K562 (cell line): ENCODE data around the gene CORO2A. TPM values are rescaled to one million over a fixed set of nuclear protein-coding genes. Genes with fewer than 3 reads are reported as not detected.

Experiments
- CTBP1 ChIP-seq: fragments of 450-650 bp; IDR thresholded peaks from 2 replicates; pipeline ENCODE4 v1.6.1; 2016; ENCODE audit warnings: borderline replicate concordance
- DNMT1 ChIP-seq: fragments of 450-650 bp; IDR thresholded peaks from 2 replicates; pipeline ENCODE4 v1.6.1; 2016; ENCODE audit warnings: antibody characterized with exemption, mild to moderate bottlenecking
- EGR1 ChIP-seq: fragments of 450-650 bp; conservative IDR thresholded peaks from 2 replicates; pipeline ENCODE4 v1.6.1; 2017; ENCODE audit warnings: mild to moderate bottlenecking
- ETS1 ChIP-seq: conservative IDR thresholded peaks from 2 replicates; pipeline ENCODE4 v1.6.1; 2011; ENCODE audit warnings: low read depth, mild to moderate bottlenecking, low read length; ENCODE audit not compliant: control insufficient read depth
- HCFC1 ChIP-seq: IDR thresholded peaks from 2 replicates; pipeline ENCODE4 v1.6.1; 2012; ENCODE audit warnings: low read depth, low read length, improper control_type of control experiment
- HDAC6 ChIP-seq: IDR thresholded peaks from 2 replicates; pipeline ENCODE4 v1.6.1; 2012; ENCODE audit warnings: low read depth, mild to moderate bottlenecking, control low read depth, inconsistent platforms, low read length, moderate library complexity
- MCM3 ChIP-seq: fragments of 450-650 bp; IDR thresholded peaks from 2 replicates; pipeline ENCODE4 v1.6.1; 2016
- MECOM ChIP-seq: fragments of 250-450 bp; sonication (Bioruptor Pico); IDR thresholded peaks from 2 replicates; pipeline ENCODE4 v1.8.0; 2022; ENCODE audit warnings: inconsistent platforms
- MYNN ChIP-seq, 2 experiments: sonication (generic); formaldehyde crosslinking in 1 of 2; IDR thresholded peaks; 2 replicates each; pipeline versions ENCODE4 v1.5.0 to v1.6.1; 2016 to 2020; ENCODE audit warnings: antibody characterized with exemption in 1 of 2, missing genetic modification reagents in 1 of 2
- PTRF ChIP-seq: fragments of 450-650 bp; IDR thresholded peaks from 2 replicates; pipeline ENCODE4 v1.6.1; 2016; ENCODE audit warnings: mild to moderate bottlenecking, missing genetic modification characterization, missing compliant biosample characterization
- RB1 ChIP-seq: fragments of 450-650 bp; IDR thresholded peaks from 2 replicates; pipeline ENCODE4 v1.6.1; 2017; ENCODE audit warnings: low read depth, mild to moderate bottlenecking
- RCOR1 ChIP-seq, 2 experiments: IDR thresholded peaks; 2 replicates each; pipeline ENCODE4 v1.6.1; 2012; ENCODE audit warnings: low read depth in 2 of 2, low read length in 2 of 2, borderline replicate concordance in 1 of 2, improper control_type of control experiment in 1 of 2
- ZEB2 ChIP-seq: fragments of 450-650 bp; IDR thresholded peaks from 2 replicates; pipeline ENCODE4 v1.6.1; 2016
- ZNF311 ChIP-seq: fragments of 250-450 bp; sonication (Bioruptor Pico); IDR thresholded peaks from 2 replicates; pipeline ENCODE4 v1.4.0; 2020; ENCODE audit warnings: mild to moderate bottlenecking, moderate library complexity
- ZNF408 ChIP-seq: fragments of 250-450 bp; sonication (Bioruptor Pico); IDR thresholded peaks from 2 replicates; pipeline ENCODE4 v1.4.0; 2020; ENCODE audit warnings: low read depth, mild to moderate bottlenecking, moderate library complexity
- ZNF695 ChIP-seq: fragments of 450-650 bp; formaldehyde crosslinking; IDR thresholded peaks from 2 replicates; pipeline ENCODE4 v1.4.0; 2020; ENCODE audit warnings: mild to moderate bottlenecking, moderate library complexity
- polyA plus RNA-seq, 8 experiments: library from polyadenylated mRNA; depleted of rRNA in 4 of 8; stranded (reverse) in 5 of 8; unstranded in 3 of 8; fragments of >200 nt; fragmentation: Nextera tagmentation in 2 of 8; fragmentation: Illumina TruSeq in 1 of 8; extraction: Ambion mirVana in 2 of 8; extraction: Trizol in 1 of 8; gene quantifications; 2 replicates each; pipeline versions ENCODE4 v1.2.1 to v1.2.3, GENCODE V29; 2011 to 2014; ENCODE audit warnings: inconsistent platforms in 1 of 8, missing spikeins in 1 of 8
- total RNA-seq, 7 experiments: library from RNA; depleted of rRNA in 6 of 7; stranded (reverse); fragments of >200 nt in 6 of 7; fragmentation: Illumina TruSeq in 2 of 7; extraction: Trizol in 2 of 7; gene quantifications; 2 replicates each; pipeline versions ENCODE4 v1.2.1 to v1.2.3, GENCODE V29; 2011 to 2021; ENCODE audit warnings: low replicate concordance in 1 of 7
- TF ChIP-seq, protein P1 (sequence below): fragments of 450-650 bp; formaldehyde crosslinking; IDR thresholded peaks from 2 replicates; pipeline ENCODE4 v1.4.0; 2020; ENCODE audit warnings: mild to moderate bottlenecking, moderate library complexity
- TF ChIP-seq, protein P2 (sequence below): fragments of 150-350 bp; IDR thresholded peaks from 2 replicates; pipeline ENCODE4 v1.6.1; 2014; ENCODE audit warnings: low read depth, mild to moderate bottlenecking, low read length, borderline replicate concordance
- TF ChIP-seq, protein P3 (sequence below), 2 experiments: fragments of 450-650 bp in 1 of 2; sonication (generic) in 1 of 2; formaldehyde crosslinking in 1 of 2; IDR thresholded peaks in 1 of 2; conservative IDR thresholded peaks in 1 of 2; 2 replicates each; pipeline versions ENCODE4 v1.6.1 to v1.8.1; 2016 to 2023; ENCODE audit warnings: mild to moderate bottlenecking in 2 of 2, moderate library complexity in 2 of 2, inconsistent platforms in 1 of 2, missing genetic modification reagents in 1 of 2

The CORO2A gene
- total and polyA plus RNA-seq, 9 of the 15 experiments (the other 6 are each of a cell fraction or from before 2014, with no cell fraction given) = 9.5 to 26.6 (median 18.0) TPM

DNA sequence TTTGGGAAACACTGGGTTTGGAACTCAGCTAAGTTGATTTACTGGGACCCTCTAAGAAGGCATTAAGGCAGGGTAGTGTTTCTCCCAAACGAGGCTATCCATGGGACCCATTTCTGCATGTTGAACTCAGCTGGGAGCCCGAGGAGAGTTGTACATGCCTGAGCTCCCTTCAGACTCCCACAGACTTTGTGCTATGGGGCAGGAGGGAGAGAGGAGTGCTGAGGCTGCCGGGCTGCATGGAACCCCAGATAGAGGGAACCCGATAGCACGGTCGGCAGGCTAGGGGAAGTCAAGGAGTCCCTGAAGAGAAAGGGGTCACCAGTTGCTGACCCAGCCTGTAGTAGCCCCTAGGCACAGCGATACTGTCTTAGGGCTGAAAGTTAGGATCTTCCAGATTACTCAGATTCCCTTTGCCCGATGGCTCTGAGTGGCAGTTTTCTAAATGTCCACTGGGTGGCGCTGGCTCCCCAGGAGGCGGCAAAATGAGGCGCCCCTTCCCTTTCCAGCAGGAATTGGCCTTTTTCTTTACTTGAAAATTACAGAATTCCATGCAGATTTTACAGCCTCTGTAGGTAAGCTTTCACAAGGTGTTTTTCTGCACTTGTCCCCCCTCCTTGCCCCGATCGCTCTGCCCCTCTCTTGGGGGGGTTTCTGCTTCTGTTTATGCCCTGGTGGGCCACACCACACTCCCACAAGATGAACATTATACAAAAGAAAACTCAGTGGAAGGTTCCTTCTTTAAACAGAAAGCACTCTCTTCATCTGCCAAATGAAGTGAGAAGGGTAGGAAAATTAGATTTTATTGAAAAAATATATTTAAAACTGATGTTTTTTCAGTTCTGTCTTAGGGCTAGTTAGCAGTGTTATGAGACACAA, 118.1 kb downstream of the CORO2A start (continued):
- TF ChIP-seq, protein P1, sequence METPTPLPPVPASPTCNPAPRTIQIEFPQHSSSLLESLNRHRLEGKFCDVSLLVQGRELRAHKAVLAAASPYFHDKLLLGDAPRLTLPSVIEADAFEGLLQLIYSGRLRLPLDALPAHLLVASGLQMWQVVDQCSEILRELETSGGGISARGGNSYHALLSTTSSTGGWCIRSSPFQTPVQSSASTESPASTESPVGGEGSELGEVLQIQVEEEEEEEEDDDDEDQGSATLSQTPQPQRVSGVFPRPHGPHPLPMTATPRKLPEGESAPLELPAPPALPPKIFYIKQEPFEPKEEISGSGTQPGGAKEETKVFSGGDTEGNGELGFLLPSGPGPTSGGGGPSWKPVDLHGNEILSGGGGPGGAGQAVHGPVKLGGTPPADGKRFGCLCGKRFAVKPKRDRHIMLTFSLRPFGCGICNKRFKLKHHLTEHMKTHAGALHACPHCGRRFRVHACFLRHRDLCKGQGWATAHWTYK (CRISPR knock-in tag) = no peak
- TF ChIP-seq MECOM (CRISPR knock-in tag) = no peak
- peak; percentile 76 for TF ChIP-seq RB1
- no peak for TF ChIP-seq MCM3
- TF ChIP-seq ZNF408 (CRISPR knock-in tag) = no peak
- TF ChIP-seq DNMT1 = no peak
- no peak for TF ChIP-seq HCFC1
- TF ChIP-seq, protein P2, sequence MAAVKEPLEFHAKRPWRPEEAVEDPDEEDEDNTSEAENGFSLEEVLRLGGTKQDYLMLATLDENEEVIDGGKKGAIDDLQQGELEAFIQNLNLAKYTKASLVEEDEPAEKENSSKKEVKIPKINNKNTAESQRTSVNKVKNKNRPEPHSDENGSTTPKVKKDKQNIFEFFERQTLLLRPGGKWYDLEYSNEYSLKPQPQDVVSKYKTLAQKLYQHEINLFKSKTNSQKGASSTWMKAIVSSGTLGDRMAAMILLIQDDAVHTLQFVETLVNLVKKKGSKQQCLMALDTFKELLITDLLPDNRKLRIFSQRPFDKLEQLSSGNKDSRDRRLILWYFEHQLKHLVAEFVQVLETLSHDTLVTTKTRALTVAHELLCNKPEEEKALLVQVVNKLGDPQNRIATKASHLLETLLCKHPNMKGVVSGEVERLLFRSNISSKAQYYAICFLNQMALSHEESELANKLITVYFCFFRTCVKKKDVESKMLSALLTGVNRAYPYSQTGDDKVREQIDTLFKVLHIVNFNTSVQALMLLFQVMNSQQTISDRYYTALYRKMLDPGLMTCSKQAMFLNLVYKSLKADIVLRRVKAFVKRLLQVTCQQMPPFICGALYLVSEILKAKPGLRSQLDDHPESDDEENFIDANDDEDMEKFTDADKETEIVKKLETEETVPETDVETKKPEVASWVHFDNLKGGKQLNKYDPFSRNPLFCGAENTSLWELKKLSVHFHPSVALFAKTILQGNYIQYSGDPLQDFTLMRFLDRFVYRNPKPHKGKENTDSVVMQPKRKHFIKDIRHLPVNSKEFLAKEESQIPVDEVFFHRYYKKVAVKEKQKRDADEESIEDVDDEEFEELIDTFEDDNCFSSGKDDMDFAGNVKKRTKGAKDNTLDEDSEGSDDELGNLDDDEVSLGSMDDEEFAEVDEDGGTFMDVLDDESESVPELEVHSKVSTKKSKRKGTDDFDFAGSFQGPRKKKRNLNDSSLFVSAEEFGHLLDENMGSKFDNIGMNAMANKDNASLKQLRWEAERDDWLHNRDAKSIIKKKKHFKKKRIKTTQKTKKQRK = no peak
- TF ChIP-seq RCOR1 (IDR thresholded peaks at IDR 0.05; ENCODE audit: borderline replicate concordance in 1 of 2, low read depth in 2 of 2, low read length in 2 of 2) = 0 out of 4 replicates have a peak, but pooled peaks of 1 of the 2 experiments have one; percentile 35
- no peak for TF ChIP-seq ZEB2
- TF ChIP-seq PTRF (tag) = no peak
- TF ChIP-seq EGR1 = no peak
- TF ChIP-seq MYNN (IDR thresholded peaks at IDR 0.05) = no peak
- no peak for TF ChIP-seq MYNN (CRISPR knock-in tag; IDR thresholded peaks at IDR 0.05)
- no peak for TF ChIP-seq HDAC6
- TF ChIP-seq ETS1 = no peak
- no peak for TF ChIP-seq CTBP1
- TF ChIP-seq, protein P3, sequence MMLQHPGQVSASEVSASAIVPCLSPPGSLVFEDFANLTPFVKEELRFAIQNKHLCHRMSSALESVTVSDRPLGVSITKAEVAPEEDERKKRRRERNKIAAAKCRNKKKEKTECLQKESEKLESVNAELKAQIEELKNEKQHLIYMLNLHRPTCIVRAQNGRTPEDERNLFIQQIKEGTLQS (IDR thresholded peaks at IDR 0.05) = no peak
- TF ChIP-seq, protein P3 (CRISPR knock-in tag; conservative IDR thresholded peaks at IDR 0.05) = no peak
- no peak for TF ChIP-seq ZNF695
- TF ChIP-seq ZNF311 = no peak
